ENCODE data around the gene CTNNB1.
"Not testable (repeated sequence)": the region's sequence is repeated elsewhere in the genome, so short reads cannot be mapped to it uniquely, and the experiment has no call there.

The CTNNB1 gene

DNA sequence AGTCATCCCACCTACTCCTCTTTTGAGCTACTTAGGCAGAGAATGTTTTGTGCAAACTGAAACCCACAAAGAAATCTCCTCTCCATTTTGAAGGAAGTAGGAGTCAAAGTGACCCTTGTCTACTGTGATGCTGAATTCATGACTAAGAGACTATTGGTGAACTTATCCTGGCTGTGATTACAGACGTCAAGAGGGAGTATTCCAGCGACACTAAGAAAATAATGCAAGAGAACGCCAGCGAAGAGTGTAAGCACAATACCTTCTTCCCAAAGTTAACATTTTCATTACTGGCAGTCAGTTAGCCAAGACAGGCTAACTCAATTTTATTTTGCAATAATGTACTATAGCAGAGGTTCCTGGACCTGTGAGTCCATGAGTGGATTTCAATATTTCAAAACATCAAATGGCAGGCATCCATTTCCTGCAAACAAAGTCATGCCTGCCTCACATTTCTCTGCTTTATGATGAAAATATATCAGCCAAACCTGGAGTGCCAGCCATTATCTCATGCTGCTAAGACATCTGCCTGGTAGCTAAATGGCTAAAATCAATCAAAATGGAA, 59.0 kb downstream of the CTNNB1 start:
- no peak for DNase-seq (ENCODE audit: low read depth in 3 of 3)

DNA sequence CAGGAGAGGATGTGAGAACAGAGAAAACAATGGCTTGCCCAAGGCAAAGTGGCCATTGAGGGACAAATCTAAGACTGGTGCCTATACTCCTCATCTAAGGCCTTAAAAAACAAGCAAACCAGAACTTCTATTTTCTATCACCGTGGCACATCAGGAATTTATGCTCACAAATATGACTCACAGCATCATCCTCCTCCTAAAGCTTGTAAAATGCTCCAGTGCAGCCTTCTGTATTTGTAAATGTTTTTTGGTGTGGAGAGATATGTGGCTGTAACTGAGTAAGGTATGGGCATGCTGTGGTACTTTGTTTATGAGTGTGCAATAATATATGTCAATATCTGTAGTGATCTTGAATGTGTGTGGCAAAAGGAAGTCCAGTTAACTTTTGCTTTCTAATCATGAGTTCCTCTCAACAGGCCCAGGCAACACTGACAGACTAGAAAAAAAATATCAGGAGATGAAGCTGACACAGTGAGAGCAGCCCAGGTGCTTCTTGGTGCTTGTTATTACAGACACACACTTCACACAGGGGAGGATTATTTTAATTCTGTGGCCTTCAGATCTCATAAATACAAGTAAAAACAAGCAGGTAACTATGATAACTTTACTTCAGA, 60.3 kb downstream of the CTNNB1 start:
- DNase-seq (ENCODE audit: low read depth in 3 of 3) = no peak

DNA sequence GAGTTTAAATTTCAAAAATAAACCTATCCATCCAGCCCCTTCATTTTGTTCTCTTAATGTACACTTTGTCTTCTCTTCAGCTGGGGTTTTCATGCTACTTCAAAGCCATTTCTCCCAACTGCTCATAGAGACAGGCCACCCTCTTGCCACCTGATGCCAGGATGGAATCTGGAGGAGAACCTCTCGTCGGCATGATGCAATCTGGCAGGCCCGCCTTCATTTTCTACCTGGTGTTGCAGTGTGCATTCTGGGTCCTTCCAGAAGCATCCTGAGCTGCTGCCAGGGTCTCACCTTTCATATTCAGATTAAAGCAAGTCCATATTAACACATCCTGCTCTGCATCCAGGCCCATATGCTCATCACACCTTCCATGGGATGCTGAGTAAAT, 60.8 kb downstream of the CTNNB1 start:
- no peak for DNase-seq (ENCODE audit: low read depth in 3 of 3)

DNA sequence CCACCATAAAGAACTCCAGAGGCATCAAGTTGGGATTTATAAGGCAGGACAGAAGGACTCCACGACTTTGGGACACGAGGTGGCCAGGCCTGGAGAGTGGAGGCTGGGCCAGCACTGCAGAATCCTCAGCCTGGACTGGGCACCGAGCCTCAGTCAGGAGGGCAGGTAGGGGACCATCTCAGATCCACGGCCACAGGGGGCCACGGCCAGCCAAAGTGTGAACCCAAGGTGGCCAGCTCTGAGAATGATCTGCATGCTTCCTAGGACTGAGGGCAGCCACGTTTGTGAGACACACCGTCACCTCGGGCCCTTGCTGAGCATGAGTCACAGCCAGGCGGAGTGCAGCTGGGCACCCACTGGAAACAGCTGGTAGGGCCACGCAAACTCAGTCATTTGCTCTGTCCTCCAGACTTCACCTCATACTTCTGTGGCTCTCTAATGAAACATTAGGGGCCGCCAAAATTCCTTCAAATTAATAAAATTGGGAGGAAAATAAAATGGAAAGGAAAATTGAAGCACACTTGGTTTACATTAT, 65.8 kb downstream of the CTNNB1 start:
- DNase-seq (ENCODE audit: low read depth in 3 of 3) = no peak

DNA sequence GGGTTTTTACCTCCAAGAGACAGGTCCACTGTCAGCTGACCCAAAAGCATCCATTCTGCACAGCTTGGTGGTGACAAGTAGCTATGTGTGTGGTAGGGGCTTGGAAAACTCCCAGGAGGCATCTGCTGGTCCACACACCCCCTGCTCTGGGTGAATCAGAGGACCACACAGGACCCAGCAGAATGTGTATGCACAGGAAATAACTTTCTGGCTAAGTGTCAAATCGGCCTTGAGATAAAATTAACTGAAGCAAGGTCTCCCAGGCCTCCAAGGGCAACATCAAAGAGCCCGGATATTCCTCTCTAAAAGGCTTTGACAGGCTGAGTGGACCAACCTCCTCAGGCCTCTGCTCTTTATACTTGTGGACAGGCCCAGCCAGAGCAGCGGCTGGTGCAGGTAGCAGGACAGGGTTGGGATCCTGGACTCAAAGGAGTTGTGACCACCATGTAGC, 66.5 kb downstream of the CTNNB1 start:
- no peak for DNase-seq (ENCODE audit: low read depth in 3 of 3)

DNA sequence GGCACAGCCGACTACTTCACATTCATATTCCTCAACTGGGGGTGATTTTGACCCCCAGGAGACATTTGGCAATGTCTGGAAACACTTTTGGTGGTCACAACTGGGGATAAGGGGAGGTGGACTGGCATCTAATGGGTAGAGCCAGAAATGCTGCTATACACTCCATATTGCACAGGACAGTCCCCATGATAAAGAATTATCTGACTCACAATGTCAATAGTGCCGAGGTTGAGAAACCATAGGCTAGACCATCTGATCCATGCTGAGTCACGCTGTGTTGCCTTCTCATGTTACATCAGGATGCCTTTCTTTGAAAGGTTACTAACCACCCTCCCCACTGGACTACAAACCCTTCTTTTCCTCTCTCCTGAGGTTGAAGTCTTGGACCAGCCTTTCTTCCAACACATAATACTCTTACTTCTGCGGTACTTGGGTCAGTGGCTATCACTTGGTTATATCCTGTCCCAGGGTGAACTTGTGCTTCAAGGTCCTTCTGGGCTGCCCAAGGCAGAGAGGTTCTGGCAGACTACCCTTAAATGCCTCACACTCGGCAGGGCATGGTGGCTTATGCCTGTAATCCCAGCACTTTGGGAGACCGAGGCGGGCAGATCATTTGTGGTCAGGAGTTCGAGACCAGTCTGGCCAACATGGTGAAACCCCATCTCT, 68.8 kb downstream of the CTNNB1 start:
- DNase-seq (ENCODE audit: low read depth in 3 of 3) = no peak

DNA sequence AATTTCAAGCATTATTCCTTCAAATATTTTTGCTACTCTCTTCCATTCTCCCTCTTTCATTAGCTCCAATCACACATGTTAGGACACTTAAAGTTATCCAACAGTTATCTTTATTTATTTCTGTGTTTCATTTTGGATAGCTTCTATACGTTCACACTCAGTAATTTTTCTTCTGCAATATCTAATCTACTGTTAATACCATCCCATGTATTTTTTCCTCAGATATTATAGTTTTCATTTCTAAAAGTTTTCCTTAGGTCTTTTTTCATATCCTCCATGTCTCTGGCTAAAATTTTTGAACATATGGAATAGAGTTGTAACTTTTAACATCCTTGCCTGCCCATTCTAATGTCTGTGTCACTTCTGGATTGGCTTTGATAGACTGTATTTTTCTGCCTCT, 73.4 kb downstream of the CTNNB1 start:
- no peak for DNase-seq (ENCODE audit: low read depth in 3 of 3)

DNA sequence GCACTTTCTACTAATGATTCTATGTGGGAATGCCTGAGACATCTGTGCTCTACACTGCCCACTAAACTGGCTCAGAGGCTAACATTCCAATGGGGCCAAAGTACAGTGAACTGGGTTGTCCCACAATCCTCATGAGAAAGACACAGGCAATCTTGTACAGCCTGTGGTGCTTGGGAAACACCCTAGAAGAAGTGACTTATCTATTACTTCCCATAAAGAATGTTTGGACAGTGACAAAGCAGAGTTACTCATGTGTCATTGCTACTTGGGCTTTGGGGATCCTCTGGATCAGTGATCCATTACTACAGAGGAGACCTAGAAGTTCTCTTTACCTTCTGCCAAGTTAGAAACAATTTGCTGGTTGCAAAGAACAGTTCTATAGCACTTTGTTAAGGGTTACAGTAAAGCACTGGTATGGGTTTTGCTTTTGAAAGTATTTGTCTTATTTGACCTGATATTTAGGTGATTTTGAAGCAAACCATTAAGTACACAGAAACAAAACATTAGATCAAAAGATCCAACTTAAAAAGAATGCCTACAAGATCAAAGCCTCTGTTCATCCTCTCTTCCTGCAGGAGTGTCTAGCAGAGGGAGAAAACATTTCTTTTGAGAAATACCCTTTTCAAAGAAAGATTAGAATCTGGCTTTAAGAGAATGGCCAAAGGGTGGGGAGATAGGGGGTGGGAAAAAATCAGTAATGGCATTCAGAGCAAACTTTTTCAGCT, 75.8 kb downstream of the CTNNB1 start:
- no peak for DNase-seq (ENCODE audit: low read depth in 3 of 3)

DNA sequence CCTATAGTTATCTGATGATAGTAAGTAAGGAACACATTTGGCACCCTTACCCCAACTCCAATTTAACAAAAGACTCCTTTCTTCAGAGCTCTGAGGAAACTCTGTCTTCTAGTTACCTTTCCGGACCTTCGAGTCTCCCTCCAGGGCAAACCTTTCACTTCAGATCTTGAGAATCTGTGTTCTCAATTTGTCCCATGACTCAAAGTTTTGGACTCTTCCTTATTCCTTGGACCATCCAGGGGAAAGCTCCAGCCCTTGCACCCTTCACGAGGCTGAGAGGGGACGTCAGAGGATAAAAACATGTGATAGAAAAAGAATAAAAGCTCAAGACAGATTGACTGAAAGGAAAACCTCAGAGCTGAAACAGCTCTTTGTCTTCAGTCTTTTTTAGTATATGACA, 76.9 kb downstream of the CTNNB1 start:
- no peak for DNase-seq (ENCODE audit: low read depth in 3 of 3)

DNA sequence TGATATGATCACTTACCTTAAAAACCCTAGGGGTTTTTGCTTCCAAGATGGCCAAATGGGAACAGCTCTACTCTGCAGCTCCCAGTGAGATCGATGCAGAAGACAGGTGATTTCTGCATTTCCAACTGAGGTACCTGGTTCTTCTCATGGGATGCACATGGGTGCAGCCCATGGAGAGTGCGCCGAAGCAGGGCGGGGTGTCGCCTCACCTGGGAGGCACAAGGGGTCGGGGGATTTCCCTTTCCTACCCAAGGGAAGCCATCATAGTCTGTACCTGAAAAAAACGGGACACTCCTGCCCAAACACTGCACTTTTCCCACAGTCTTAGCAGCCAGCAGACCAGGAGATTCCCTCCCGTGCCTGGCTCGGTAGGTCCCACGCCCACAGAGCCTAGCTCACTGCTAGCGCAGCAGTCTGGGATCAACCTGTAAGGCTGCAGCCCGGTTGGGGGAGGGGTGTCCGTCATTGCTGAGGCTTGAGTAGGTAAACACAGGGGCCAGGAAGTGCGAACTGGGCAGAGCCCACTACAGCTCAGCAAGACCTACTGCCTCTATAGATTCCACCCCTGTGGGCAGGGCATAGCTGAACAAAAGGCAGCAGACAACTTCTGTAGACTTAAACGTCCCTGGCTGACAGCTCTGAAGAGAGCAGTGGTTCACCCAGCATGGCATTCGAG, 78.6 kb downstream of the CTNNB1 start:
- DNase-seq (ENCODE audit: low read depth in 3 of 3) = no peak

DNA sequence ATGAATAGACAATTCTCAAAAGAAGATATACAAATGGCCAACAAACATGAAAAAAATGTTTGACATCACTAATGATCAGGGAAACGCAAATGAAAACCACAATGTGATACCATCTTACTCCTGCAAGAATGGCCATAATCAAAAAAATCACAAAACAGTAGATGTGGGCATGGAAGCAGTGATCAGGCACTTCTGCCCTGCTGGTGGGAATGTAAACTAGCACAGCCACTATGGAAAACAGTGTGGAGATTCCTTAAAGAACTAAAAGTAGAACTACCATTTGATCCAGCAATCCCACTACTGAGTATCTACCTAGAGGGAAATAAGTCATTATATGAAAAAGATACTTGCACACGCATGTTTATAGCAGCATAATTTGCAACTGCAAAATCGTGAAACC, 85.6 kb downstream of the CTNNB1 start:
- not testable (repeated sequence) for DNase-seq (ENCODE audit: low read depth in 3 of 3)

DNA sequence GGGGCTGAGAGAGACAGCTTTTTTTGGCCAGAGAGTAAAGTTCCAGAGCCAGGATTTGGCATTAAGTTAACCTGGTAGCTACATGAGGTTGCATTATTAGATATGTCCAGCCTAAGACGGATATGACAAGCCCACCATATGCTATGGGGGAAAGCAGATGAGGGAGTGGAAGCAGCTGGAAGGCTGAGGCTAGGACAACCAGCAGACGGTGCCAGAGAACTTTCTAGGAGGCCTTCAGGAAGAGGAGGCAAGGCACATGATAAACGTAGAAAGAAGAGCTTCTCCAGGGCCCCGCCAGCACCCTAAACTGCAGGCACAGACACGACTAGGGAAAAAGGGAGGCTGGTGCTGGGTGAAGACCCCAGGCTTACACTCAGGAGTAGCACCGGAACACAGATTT, 87.0 kb downstream of the CTNNB1 start:
- DNase-seq (ENCODE audit: low read depth in 3 of 3) = no peak

DNA sequence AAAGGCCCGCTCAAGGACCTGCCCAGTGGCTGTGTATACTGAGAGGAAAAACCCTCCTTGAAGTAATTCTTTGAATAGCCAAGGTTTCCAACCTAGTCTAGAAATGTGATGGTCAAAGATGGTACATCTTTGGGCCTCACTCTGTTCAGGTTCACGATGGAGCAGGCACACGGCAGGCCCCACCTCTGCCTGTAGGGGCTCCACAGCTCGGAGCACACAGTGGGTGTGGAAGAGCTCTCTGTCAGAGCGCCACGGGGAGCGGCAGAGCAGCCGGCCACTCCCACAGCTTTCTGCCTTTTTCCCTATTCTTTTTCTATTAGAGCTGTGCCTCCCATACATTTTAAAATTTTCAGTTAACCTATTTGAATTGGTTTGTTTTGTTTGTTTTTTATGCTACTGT, 89.5 kb downstream of the CTNNB1 start:
- DNase-seq (ENCODE audit: low read depth in 3 of 3) = no peak
